Measurements from ENCODE around the gene PDZK1IP1. TPM values are rescaled to one million over a fixed set of nuclear protein-coding genes. Genes with fewer than 3 reads are reported as not detected.

PDZK1IP1 gene
- total and polyA plus RNA-seq, 2 of the 13 experiments (the other 11 are each of a cell fraction or from before 2014, with no cell fraction given) = 0.24 to 1.6 TPM

DNA sequence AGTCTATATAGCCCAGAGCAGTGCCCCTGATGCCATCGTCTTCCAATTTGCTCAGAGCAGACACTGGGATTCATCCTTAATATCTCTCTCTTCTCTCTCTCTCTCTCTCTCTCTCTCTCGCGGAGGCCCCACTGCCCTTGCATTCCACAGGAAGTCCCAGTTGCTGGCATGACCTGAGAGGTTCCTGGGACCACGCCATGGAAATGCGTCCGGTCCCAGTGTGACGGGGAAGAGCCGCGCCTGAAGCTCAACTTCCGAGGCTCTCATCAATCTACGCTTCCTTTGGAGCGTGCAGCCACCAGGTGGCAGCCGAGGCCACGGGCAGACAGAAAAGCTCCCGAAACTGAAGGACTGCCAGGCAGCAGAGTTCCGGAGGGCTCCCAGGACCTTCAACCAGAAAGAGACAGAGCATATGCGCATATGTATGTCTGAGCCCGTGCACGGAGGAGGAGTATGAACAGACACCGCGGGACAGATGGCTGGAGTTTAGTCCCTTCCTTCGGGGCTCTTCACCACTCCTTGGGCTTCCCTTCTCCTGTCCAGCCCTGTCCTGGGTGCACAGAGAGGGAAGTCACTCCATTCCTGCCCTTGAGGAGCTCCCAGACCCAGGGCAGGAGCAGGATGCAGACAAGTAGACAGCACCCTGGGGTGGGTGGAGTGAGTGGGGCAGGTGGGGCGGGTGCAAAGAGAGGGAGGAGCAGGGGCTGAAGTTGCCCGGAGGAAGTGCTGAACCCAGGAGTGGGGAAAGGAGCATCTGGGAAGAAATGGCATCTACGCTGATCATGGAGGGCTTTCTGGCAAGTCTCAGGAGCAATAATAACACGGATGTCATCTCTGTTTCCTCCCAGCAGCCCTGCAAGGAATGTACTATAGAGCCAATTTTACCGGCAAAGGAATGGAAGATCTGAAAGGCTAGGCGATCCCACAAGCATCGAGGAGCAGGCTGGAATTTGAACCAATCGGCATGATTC, 10.5 kb downstream of the PDZK1IP1 start (continued):
- TF ChIP-seq, protein P1, sequence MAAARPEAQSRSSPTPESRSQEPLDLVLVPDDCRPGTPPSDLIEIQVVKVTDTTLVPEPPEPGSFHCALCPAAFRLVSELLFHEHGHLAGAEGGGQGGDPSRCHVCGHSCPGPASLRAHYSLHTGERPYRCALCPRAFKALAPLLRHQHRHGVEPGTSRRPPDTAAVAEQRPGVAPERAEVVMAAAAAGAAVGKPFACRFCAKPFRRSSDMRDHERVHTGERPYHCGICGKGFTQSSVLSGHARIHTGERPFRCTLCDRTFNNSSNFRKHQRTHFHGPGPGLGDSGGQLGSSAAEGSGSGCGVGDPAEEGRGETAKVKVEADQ (CRISPR knock-in tag; IDR thresholded peaks at IDR 0.05; ENCODE audit: borderline replicate concordance) = no peak
- TF ChIP-seq, protein P2, sequence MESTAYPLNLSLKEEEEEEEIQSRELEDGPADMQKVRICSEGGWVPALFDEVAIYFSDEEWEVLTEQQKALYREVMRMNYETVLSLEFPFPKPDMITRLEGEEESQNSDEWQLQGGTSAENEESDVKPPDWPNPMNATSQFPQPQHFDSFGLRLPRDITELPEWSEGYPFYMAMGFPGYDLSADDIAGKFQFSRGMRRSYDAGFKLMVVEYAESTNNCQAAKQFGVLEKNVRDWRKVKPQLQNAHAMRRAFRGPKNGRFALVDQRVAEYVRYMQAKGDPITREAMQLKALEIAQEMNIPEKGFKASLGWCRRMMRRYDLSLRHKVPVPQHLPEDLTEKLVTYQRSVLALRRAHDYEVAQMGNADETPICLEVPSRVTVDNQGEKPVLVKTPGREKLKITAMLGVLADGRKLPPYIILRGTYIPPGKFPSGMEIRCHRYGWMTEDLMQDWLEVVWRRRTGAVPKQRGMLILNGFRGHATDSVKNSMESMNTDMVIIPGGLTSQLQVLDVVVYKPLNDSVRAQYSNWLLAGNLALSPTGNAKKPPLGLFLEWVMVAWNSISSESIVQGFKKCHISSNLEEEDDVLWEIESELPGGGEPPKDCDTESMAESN (CRISPR knock-in tag; conservative IDR thresholded peaks at IDR 0.05) = no peak
- TF ChIP-seq YY1 (IDR thresholded peaks at IDR 0.05; ENCODE audit: insufficient read depth, insufficient replicate concordance, low read depth, low read length) (peak; percentile 52), ZNF251 (CRISPR knock-in tag; IDR thresholded peaks at IDR 0.05) (no peak), ZFP62 (CRISPR knock-in tag; IDR thresholded peaks at IDR 0.05) (no peak), ATF7-NPFF (CRISPR knock-in tag; IDR thresholded peaks at IDR 0.05; ENCODE audit: low read depth) (no peak), AKAP8 (CRISPR knock-in tag; IDR thresholded peaks at IDR 0.05) (no peak), ZNF30 (CRISPR knock-in tag; IDR thresholded peaks at IDR 0.05) (no peak), PRPF4 (IDR thresholded peaks at IDR 0.05; ENCODE audit: low read depth, low read length, poor library complexity, severe bottlenecking) (no peak), NCOA5 (CRISPR knock-in tag; IDR thresholded peaks at IDR 0.05) (no peak), TBP (CRISPR knock-in tag; IDR thresholded peaks at IDR 0.05) (no peak), PRMT3 (CRISPR knock-in tag; IDR thresholded peaks at IDR 0.05; ENCODE audit: borderline replicate concordance, low read depth) (no peak), ZBTB7B (CRISPR knock-in tag; IDR thresholded peaks at IDR 0.05) (peak; percentile 44; the same call in 1 of the 2 replicates), TBL1XR1 (IDR thresholded peaks at IDR 0.05; ENCODE audit: borderline replicate concordance, low read length, partially characterized antibody) (peak; percentile 55), RARG (CRISPR knock-in tag; IDR thresholded peaks at IDR 0.05; ENCODE audit: low read depth) (no peak), FOXJ3 (CRISPR knock-in tag; IDR thresholded peaks at IDR 0.05; ENCODE audit: borderline replicate concordance) (no peak), ZNF670 (CRISPR knock-in tag; IDR thresholded peaks at IDR 0.05; ENCODE audit: borderline replicate concordance) (no peak), ZNF496 (CRISPR knock-in tag; IDR thresholded peaks at IDR 0.05; ENCODE audit: insufficient replicate concordance) (no peak), NFYB (CRISPR knock-in tag; IDR thresholded peaks at IDR 0.05) (no peak; the same call in 1 of the 2 replicates)
- TF ChIP-seq, protein P3, sequence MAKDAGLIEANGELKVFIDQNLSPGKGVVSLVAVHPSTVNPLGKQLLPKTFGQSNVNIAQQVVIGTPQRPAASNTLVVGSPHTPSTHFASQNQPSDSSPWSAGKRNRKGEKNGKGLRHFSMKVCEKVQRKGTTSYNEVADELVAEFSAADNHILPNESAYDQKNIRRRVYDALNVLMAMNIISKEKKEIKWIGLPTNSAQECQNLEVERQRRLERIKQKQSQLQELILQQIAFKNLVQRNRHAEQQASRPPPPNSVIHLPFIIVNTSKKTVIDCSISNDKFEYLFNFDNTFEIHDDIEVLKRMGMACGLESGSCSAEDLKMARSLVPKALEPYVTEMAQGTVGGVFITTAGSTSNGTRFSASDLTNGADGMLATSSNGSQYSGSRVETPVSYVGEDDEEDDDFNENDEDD (CRISPR knock-in tag; IDR thresholded peaks at IDR 0.05; ENCODE audit: borderline replicate concordance) = peak; percentile 22; the same call in 1 of the 2 replicates
- TF ChIP-seq, protein P4, sequence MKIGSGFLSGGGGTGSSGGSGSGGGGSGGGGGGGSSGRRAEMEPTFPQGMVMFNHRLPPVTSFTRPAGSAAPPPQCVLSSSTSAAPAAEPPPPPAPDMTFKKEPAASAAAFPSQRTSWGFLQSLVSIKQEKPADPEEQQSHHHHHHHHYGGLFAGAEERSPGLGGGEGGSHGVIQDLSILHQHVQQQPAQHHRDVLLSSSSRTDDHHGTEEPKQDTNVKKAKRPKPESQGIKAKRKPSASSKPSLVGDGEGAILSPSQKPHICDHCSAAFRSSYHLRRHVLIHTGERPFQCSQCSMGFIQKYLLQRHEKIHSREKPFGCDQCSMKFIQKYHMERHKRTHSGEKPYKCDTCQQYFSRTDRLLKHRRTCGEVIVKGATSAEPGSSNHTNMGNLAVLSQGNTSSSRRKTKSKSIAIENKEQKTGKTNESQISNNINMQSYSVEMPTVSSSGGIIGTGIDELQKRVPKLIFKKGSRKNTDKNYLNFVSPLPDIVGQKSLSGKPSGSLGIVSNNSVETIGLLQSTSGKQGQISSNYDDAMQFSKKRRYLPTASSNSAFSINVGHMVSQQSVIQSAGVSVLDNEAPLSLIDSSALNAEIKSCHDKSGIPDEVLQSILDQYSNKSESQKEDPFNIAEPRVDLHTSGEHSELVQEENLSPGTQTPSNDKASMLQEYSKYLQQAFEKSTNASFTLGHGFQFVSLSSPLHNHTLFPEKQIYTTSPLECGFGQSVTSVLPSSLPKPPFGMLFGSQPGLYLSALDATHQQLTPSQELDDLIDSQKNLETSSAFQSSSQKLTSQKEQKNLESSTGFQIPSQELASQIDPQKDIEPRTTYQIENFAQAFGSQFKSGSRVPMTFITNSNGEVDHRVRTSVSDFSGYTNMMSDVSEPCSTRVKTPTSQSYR (CRISPR knock-in tag; IDR thresholded peaks at IDR 0.05; ENCODE audit: borderline replicate concordance) = 0 out of 2 replicates have a peak, but pooled peaks have one; percentile 29

Measured in HepG2 (cell line).